ENCODE measurements around the gene OXTR.

DNA sequence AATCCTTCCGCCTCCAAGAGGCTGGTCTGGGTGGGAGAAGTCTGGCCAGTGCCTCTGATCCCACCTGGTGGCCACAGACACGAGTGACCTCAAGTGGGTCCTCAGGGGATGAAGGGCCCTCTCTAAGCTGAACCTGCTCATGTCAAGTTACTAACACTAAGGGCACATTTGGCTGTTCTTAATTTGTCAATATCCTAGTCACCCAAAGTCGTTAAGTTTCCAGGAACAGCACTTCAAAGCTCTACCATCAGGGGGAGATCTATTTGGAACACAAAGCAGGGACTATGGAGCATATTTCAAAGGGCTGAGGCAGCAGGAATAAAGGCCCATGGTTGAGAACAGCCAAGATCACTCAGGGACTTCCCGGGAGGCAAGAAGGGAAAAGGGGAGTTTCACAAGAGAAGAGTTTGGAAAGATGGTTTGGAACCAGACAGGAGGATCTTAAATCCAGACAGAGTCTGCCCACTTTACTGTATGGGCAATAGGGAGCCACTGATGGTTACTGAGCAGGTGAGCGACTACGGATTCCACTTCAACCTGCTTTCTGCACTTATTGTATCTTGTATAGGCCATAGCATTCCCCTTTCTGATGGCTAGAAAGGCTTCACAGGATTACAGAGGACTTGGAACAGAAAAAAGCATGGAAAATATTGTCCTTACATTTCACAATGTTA is 13.7 kb downstream of the OXTR start:
- TF ChIP-seq YY1 (IDR thresholded peaks at IDR 0.05; ENCODE audit: insufficient read depth, insufficient read length) (no peak), ZNF274 (IDR thresholded peaks at IDR 0.05; ENCODE audit: low read depth, low read length) (no peak), SUZ12 (IDR thresholded peaks at IDR 0.05; ENCODE audit: extremely low read depth, insufficient read depth, insufficient read length) (no peak)
